Upper lobe of right lung (tissue), 1 donor: ENCODE measurements around the gene ARRDC3. TPM values are rescaled to one million over a fixed set of nuclear protein-coding genes. Genes with fewer than 3 reads are reported as not detected.
"Not testable (repeated sequence)": the region's sequence is repeated elsewhere in the genome, so short reads cannot be mapped to it uniquely, and the experiment has no call there.

ENCODE experiments used
- ATAC-seq: fragments of 200-7000 bp; cut with Tn5 transposase; one replicate; pipeline ENCODE4 v1.9.1; 2020; ENCODE audit warnings: mild to moderate bottlenecking, moderate library complexity
- DNase-seq: peaks from one replicate; pipeline ENCODE4 v3.0.0-alpha.2; 2020
- H3K27ac ChIP-seq: fragments of 200-600 bp; one replicate; pipeline ENCODE4 v1.8.0; 2022
- H3K27me3 ChIP-seq: fragments of 200-600 bp; one replicate; pipeline ENCODE4 v1.8.0; 2022; ENCODE audit warnings: mild to moderate bottlenecking
- H3K36me3 ChIP-seq: fragments of 200-600 bp; one replicate; pipeline ENCODE4 v1.8.0; 2022
- H3K4me1 ChIP-seq: fragments of 200-600 bp; one replicate; pipeline ENCODE4 v1.8.0; 2022
- H3K4me3 ChIP-seq: fragments of 200-600 bp; one replicate; pipeline ENCODE4 v1.8.0; 2022; ENCODE audit warnings: mild to moderate bottlenecking
- H3K9me3 ChIP-seq: fragments of 200-600 bp; one replicate; pipeline ENCODE4 v1.8.0; 2022
- CTCF ChIP-seq: fragments of 200-600 bp; IDR thresholded peaks from one replicate; pipeline ENCODE4 v1.8.0; 2022; ENCODE audit warnings: antibody characterized with exemption
- intact Hi-C: fragments of 100-400 bp; cut with DNase I; formaldehyde crosslinking; loops from one replicate; pipeline ENCODE4 v1.11.0; 2022
- total RNA-seq: library from RNA; stranded (reverse); fragmentation: NEBNext Ultra II Directional; extraction: Animal tissue kit (Norgen Biotek cat#: 25700); gene quantifications from one replicate; pipeline ENCODE4 v1.2.1, GENCODE V29; 2021
- donor health status: DM: no; HTN: yes; CAD: no; lungs with severe emphysema.

Gene ARRDC3
- total RNA-seq, 1 donor from 2014 or later: 103 TPM

GRCh38 chr5:91343916-91344315 is 39.2 kb downstream of the ARRDC3 start:
- no peaks in the 10 kb centered on the region for H3K4me1 ChIP-seq
- no peak for DNase-seq
- H3K36me3 ChIP-seq: no peaks in the 10 kb centered on the region
- intact Hi-C loops: no loop called here
- H3K27me3 ChIP-seq: no peaks in the 10 kb centered on the region
- H3K27ac ChIP-seq: no peak overlapping the region
- H3K4me3 ChIP-seq: no peak overlapping the region
- ATAC-seq: no peak
- TF ChIP-seq CTCF: no peak
- no peaks in the 10 kb centered on the region for H3K9me3 ChIP-seq

- H3K9me3 ChIP-seq, H3K36me3 ChIP-seq, H3K4me1 ChIP-seq, H3K27me3 ChIP-seq, DNase-seq, H3K4me3 ChIP-seq, intact Hi-C loops, ATAC-seq, H3K27ac ChIP-seq: not testable (repeated sequence)
Observed at GRCh38 chr5:91342931-91343330, 40.2 kb downstream of the ARRDC3 start.

GRCh38 chr5:91341154-91341553 is 42.0 kb downstream of the ARRDC3 start:
- ATAC-seq (no peak), DNase-seq (no peak)
- intact Hi-C loops: no loop called here
- Histone ChIP-seq H3K4me3 (no peak overlapping the region), H3K36me3 (no peaks in the 10 kb centered on the region), H3K9me3 (no peaks in the 10 kb centered on the region), H3K27me3 (no peaks in the 10 kb centered on the region), H3K27ac (no peak overlapping the region), H3K4me1 (no peaks in the 10 kb centered on the region)
- no peak for TF ChIP-seq CTCF

- H3K4me3 ChIP-seq: no peak overlapping the region
- H3K27ac ChIP-seq: no peak overlapping the region
- H3K4me1 ChIP-seq: no peaks in the 10 kb centered on the region
- no peaks in the 10 kb centered on the region for H3K9me3 ChIP-seq
- TF ChIP-seq CTCF: no peak
- ATAC-seq (no peak), DNase-seq (no peak)
- H3K27me3 ChIP-seq: no peaks in the 10 kb centered on the region
- H3K36me3 ChIP-seq: no peaks in the 10 kb centered on the region
- intact Hi-C loops: no loop called here
Observed at GRCh38 chr5:91340532-91340931, 42.6 kb downstream of the ARRDC3 start.

- no peaks in the 10 kb centered on the region for H3K36me3 ChIP-seq
- H3K9me3 ChIP-seq: no peaks in the 10 kb centered on the region
- ATAC-seq: no peak
- DNase-seq: no peak
- no peak overlapping the region for H3K4me3 ChIP-seq
- no peaks in the 10 kb centered on the region for H3K4me1 ChIP-seq
- H3K27ac ChIP-seq: no peak overlapping the region
- no peak for TF ChIP-seq CTCF
- intact Hi-C loops: no loop called here
- H3K27me3 ChIP-seq: no peaks in the 10 kb centered on the region
Observed at GRCh38 chr5:91339063-91339705, 43.9 kb downstream of the ARRDC3 start.

- intact Hi-C loops: no loop called here
- ATAC-seq (peak; percentile 84), DNase-seq (no peak)
- TF ChIP-seq CTCF: no peak
- H3K36me3 ChIP-seq: no peaks in the 10 kb centered on the region
- H3K27me3 ChIP-seq: no peaks in the 10 kb centered on the region
- H3K4me1 ChIP-seq: no peaks in the 10 kb centered on the region
- no peak overlapping the region for H3K4me3 ChIP-seq
- H3K9me3 ChIP-seq: no peaks in the 10 kb centered on the region
- H3K27ac ChIP-seq: no peak overlapping the region
Observed at GRCh38 chr5:91332267-91333045, 50.7 kb downstream of the ARRDC3 start.
